GM21737 (cell line): Measurements from ENCODE around the gene PNKD.

Experiments
- ATAC-seq: cut with Tn5 transposase; IDR thresholded peaks from one replicate; pipeline ENCODE4 v1.9.1; 2021; ENCODE audit warnings: mild to moderate bottlenecking, moderate library complexity; ENCODE audit not compliant: unreplicated experiment

PNKD gene

DNA sequence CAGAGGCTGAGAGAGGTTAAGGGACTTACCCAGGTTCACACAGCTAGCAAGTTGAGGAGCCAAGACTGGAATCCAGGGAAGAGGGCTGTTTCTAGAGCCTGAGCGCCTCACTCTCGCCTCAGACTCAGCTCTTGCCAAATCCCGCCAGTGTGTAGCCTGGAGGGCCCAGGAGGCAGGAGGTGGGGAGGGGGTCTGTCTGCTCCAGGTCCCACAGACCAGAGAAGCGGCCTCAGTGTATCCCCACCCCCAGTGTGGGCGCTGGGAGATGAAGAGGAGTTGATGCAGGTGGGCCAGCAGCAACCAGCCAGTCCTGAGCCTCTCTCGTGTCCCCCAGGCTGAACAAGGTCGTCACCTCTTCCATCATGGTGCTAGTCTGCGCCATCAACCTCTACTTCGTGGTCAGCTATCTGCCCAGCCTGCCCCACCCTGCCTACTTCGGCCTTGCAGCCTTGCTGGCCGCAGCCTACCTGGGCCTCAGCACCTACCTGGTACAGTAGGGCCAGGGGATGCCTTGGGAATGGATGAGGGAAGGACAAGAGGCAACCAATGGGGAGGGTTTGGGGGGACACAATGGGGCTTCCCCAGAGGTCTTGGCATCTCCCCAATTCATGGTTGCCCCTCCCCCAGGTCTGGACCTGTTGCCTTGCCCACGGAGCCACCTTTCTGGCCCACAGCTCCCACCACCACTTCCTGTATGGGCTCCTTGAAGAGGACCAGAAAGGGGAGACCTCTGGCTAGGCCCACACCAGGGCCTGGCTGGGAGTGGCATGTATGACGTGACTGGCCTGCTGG lies 124.2 kb downstream of the PNKD start:
- ATAC-seq: no peak

DNA sequence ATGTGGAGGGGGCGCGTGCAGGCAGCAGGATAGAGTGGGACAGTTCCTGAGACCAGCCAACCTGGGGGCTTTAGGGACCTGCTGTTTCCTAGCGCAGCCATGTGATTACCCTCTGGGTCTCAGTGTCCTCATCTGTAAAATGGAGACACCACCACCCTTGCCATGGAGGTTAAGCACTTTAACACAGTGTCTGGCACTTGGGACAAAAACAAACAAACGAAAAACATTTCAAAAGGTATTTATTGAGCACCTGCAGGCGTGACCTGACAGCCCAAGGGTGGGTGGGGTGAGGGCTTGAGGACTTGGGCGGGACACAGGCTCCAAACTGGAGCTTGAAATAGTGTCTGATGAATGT lies 124.7 kb downstream of the PNKD start:
- no peak for ATAC-seq

DNA sequence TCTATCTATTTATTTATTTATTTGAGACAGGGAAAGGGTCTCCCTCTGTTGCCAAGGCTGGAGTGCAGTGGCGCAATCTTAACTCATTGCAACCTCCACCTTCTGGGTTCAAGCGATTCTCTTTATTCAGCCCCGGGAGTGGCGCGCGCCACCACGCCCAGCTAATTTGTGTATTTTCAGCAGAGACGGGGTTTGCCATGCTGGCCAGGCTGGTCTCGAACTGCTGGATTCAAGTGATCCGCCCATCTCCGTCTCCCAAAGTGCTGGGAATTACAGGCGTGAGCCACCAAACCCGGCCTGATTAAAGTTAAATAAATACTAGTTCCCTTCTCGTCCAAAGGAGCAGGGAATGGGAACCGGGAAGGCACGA lies 125.1 kb downstream of the PNKD start:
- ATAC-seq: no peak

DNA sequence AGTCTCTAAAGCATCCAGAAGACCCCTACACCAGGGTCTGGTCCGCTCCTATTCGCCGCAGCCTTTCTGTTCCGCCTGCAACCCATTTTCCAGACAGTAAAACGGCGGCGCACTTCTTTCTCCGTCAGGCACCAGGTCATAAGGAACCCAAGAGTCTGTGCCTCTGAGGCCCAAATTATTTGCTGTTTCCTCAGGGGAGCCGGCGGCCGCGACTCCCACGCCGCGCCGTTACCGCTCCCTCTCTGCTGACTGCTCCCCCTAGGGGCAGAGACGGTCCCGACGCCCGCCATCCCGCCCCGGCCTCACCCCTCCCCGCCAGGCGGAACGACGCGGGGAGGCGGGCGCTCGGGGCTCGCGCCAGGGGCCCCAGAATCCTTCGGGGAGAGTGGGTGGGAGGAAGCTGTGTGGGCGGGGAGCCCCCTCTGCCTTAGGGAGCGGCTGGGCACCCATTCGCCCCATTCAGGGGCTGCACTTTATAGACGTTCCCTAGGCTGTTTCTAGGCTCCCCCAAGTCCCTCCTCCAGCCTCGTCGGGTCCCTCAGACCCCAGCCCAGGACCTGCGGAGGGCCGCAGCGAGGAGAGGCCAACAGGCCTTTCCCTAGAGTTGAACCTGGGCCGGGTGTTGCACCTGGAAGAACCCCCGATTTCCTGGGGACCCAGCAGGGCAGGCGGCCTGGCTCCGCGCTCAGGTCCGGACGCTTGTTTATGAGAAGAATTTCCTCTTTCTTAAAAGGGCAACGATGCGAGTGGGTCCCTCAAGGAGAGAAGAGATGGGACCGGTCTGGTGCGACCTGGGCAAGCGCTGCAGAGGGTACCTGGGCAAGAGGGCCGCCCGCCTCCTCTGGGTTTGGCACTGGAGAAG lies 125.7 kb downstream of the PNKD start:
- peak; percentile 51 for ATAC-seq
